GM19452 (cell line): ENCODE results near the gene SIRPA.

Experiments
- ATAC-seq: cut with Tn5 transposase; IDR thresholded peaks from one replicate; pipeline ENCODE4 v1.9.1; 2021; ENCODE audit not compliant: unreplicated experiment

Gene SIRPA

GRCh38 chr20:1979106-1979778 is 84.0 kb downstream of the SIRPA start:
- ATAC-seq: no peak

GRCh38 chr20:1982686-1983085 is 87.5 kb downstream of the SIRPA start:
- ATAC-seq: no peak

- no peak for ATAC-seq
Measured at GRCh38 chr20:1983301-1983700, 88.1 kb downstream of the SIRPA start.

- no peak for ATAC-seq
Measured at GRCh38 chr20:1987826-1988225, 92.6 kb downstream of the SIRPA start.
